Measurements from ENCODE around the gene REPIN1. TPM values are rescaled to one million over a fixed set of nuclear protein-coding genes. Genes with fewer than 3 reads are reported as not detected.
A peak's percentile ranks its signal among the peaks of the same experiment; 100 is the strongest.

REPIN1 gene
- total RNA-seq, 1 donor from 2014 or later, result 148 TPM

DNA sequence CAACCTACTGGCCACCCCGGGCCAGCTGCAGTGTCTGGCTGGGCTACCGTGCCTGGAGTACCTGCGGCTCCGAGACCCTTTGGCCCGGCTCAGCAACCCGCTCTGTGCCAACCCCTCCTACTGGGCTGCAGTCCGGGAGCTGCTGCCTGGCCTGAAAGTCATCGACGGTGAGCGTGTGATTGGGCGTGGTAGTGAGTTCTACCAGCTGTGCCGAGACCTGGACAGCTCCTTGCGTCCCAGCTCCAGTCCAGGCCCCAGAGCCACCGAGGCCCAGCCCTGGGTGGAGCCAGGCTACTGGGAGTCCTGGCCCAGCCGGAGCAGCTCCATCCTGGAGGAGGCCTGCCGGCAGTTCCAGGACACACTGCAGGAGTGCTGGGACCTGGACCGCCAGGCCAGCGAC is 31.4 kb upstream of the REPIN1 start:
- no peak overlapping the region for H3K4me3 Mint-ChIP-seq (ENCODE audit: low read depth)
- H3K36me3 Mint-ChIP-seq (ENCODE audit: insufficient read depth), result no peaks in the 10 kb centered on the region

GRCh38 chr7:150337659-150338081 is 31.0 kb upstream of the REPIN1 start:
- Mint-ChIP-seq H3K4me3 (ENCODE audit: low read depth) (no peak overlapping the region), H3K27ac (no peak overlapping the region), H3K27me3 (peaks cover 28% of the 10 kb centered on the region), H3K4me1 (ENCODE audit: low read depth) (peaks cover 21% of the 10 kb centered on the region), H3K36me3 (ENCODE audit: insufficient read depth) (no peaks in the 10 kb centered on the region), H3K9me3 (ENCODE audit: low read depth) (no peaks in the 10 kb centered on the region)
- no peak for DNase-seq (ENCODE audit: low spot score, unreplicated experiment)
- no peak for TF ChIP-seq CTCF (IDR thresholded peaks at IDR 0.05; ENCODE audit: unreplicated experiment)

More for the DNA sequence above, 31.4 kb upstream of the REPIN1 start:
- H3K9me3 Mint-ChIP-seq (ENCODE audit: low read depth), result no peaks in the 10 kb centered on the region
- DNase-seq (ENCODE audit: low spot score, unreplicated experiment), result no peak
- H3K4me1 Mint-ChIP-seq (ENCODE audit: low read depth), result peaks cover 21% of the 10 kb centered on the region
- no peak for TF ChIP-seq CTCF (IDR thresholded peaks at IDR 0.05; ENCODE audit: unreplicated experiment)
- peaks cover 23% of the 10 kb centered on the region for H3K27me3 Mint-ChIP-seq
- no peak overlapping the region for H3K27ac Mint-ChIP-seq

DNA sequence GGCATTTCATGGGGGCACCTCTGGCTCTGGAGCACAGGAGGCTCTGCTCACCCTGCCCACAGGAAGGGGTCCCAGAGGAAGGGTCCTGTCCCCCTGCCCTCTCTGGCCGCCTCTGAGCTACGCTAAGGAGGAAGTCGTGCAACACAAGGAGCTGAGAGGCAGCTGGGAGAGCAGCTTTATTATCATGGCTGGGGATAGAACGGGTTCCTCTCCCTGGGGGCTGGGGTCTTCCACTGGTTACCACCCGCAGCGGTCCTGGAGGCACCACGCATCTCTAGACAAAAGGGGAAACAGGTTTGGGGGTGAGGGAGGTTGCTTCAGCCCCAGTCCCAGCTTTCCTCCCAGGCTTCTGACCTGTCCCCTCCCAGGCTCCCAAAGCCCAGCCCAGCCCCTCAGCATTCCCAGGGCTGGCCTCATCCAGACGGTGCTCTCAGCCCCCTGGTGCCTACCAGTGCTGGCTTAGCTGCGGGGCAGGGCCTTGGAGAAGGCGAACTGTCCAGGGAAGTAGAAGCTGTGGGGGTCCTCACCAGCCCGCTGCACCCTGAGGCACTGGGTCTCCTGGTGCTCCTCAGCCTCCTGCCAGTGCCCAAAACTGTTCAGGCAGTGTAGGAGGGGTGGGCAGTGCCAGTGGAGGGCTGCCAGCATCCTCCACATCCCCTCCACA is 30.3 kb upstream of the REPIN1 start:
- Mint-ChIP-seq H3K4me3 (ENCODE audit: low read depth) (no peak overlapping the region), H3K27ac (no peak overlapping the region), H3K9me3 (ENCODE audit: low read depth) (no peaks in the 10 kb centered on the region), H3K4me1 (ENCODE audit: low read depth) (peaks cover 21% of the 10 kb centered on the region), H3K27me3 (peaks cover 34% of the 10 kb centered on the region), H3K36me3 (ENCODE audit: insufficient read depth) (no peaks in the 10 kb centered on the region)
- no peak for DNase-seq (ENCODE audit: low spot score, unreplicated experiment)
- TF ChIP-seq CTCF (IDR thresholded peaks at IDR 0.05; ENCODE audit: unreplicated experiment), result no peak

DNA sequence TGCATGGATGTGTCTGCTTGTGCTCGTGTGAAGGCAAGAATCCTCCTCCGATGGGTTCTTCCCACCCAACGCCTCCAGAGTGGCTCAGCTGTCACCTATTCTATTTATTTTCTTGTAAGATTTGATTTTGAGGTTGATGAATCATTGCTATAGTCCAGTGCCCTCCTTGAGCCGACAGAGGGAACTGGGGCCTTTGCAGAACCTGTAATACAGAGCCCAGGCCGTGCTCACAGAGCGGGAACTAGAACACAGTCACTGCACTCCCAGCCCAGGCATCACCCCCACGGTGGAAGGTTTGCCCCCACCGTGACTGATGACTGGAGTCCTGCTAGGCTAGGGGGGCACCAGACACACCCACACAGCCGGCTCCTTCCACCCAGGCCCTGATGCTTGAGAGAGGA is 29.2 kb upstream of the REPIN1 start:
- DNase-seq (ENCODE audit: low spot score, unreplicated experiment), result no peak
- Mint-ChIP-seq H3K4me1 (ENCODE audit: low read depth) (peaks cover 21% of the 10 kb centered on the region), H3K36me3 (ENCODE audit: insufficient read depth) (no peaks in the 10 kb centered on the region), H3K9me3 (ENCODE audit: low read depth) (no peaks in the 10 kb centered on the region), H3K27me3 (peaks cover 41% of the 10 kb centered on the region), H3K4me3 (ENCODE audit: low read depth) (no peak overlapping the region), H3K27ac (no peak overlapping the region)
- TF ChIP-seq CTCF (IDR thresholded peaks at IDR 0.05; ENCODE audit: unreplicated experiment), result no peak

DNA sequence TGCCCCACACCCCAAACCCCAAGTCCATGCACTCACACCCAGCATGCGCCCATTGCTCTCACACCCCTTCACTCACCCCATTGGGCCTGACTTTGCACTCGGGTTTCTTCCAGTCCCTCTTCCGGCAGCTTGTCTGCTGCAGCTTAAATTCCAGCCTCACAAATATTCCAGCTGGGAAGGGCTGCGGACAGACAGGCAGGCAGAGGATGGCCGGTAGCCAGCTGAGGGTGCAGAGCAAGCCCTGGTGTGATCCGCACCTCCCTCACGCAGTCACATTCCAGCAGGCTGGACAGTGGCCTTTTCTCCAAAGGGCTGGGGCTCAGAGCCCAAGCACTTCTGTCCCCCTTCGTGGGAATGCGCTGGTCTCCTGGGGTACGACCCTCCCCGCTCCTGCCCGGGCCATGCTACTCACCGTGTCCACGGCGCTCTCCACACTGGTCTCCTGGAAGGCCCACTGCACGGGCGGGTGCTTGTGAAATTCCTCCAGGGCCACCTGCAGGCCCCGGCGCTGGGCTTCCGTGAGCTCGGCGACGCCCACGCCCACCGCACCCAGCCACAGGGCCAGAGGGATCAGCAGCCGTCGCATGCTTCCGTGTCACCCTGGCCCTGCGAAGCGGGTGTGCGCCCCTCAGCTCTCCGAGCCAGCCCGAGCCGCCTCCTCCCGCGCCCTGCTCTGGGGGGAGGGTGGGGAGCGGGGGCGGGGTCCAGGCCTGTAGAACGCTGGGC is 28.4 kb upstream of the REPIN1 start:
- Mint-ChIP-seq H3K27me3 (peaks cover 41% of the 10 kb centered on the region), H3K36me3 (ENCODE audit: insufficient read depth) (no peaks in the 10 kb centered on the region), H3K4me1 (ENCODE audit: low read depth) (peaks cover 19% of the 10 kb centered on the region), H3K4me3 (ENCODE audit: low read depth) (peak overlapping the region; percentile 29), H3K27ac (peak overlapping the region; percentile 64), H3K9me3 (ENCODE audit: low read depth) (no peaks in the 10 kb centered on the region)
- TF ChIP-seq CTCF (IDR thresholded peaks at IDR 0.05; ENCODE audit: unreplicated experiment), result no peak
- DNase-seq (ENCODE audit: low spot score, unreplicated experiment), result peak; percentile 19
